DLD1 (cell line): ENCODE data around the gene PHLDA2.
"Not testable (repeated sequence)": the region's sequence is repeated elsewhere in the genome, so short reads cannot be mapped to it uniquely, and the experiment has no call there.

Experiments
- in situ Hi-C: cut with HindIII; loops from 2 replicates; pipeline ENCODE4 v1.10.0; 2017; ENCODE audit warnings: low sequenced_read_pairs

The PHLDA2 gene

DNA sequence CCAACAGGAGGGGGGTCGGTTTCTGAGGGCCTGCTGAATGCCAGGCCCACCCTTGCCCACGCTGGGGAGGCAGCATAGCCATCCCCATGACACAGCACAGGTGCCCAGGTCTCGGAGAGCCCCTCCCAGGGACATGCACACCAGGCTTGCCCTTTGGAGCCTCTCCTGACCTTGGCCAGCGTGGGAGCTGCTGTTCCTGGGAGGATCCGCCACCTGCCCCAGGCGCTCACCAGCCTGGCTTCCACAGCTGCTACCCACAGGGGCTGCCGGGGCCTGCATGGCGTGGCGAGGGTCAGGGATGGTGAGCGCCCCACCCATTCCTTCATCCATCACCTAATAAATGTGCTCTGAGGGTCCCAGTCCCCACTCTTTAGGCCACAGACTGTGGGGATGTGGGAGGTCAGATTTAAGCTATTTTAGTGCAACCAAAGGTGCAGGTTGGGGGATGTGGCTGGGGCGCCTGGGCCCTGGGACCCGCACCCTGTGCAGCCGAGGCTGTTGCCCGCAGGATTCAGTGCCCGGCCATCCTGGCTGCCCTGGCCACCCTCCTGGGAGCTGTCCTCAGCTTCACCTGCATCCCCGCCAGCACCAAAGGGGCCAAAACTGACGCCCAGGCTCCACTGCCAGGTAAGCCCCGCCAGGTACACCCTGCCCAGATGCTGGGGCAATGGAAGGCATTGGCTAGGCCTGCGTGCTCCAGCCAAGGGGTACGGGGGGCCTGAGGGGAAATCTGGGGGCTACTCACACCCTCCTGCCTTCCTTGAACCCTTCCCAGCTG, 12.9 kb downstream of the PHLDA2 start:
- in situ Hi-C loops: no loop called here

GRCh38 chr11:2915473-2915872, 13.7 kb downstream of the PHLDA2 start:
- in situ Hi-C loops: no loop called here

DNA sequence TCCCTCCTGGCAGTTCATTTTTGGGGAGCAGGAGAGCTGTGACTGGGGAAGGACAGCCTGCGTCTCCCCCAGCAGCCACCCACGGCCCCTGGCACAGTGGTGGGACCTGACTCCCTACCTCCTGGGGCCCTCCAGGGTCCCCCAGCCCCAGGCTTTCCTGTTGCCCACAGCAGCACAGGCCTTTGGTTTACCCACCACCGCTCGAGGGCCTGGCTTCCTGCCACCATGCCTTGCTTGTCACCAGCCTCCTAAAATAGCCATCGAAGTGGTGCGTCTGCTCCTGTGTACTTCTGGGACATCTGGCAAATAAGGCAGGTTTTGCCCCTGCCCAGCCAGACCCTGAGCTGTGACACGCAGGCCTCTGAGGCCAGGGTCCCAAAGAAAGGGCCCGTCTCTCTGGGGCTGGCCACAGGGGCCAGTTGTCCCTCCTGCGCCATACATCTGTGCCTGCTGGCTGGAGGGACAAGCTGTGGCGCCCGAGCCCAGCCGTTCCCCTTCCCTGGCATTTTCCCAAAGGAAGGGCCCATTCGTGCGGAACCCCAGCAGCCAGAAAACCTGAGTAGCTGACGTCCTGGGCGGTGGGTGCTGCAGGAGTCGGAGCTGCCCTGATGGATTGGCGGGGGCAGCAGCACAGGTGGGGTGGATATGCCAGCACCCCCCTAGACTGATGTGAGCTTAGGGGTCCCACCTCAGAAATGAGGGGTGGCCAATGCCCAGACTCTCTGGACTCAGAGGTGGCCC, 14.6 kb downstream of the PHLDA2 start:
- in situ Hi-C loops: no loop called here

DNA sequence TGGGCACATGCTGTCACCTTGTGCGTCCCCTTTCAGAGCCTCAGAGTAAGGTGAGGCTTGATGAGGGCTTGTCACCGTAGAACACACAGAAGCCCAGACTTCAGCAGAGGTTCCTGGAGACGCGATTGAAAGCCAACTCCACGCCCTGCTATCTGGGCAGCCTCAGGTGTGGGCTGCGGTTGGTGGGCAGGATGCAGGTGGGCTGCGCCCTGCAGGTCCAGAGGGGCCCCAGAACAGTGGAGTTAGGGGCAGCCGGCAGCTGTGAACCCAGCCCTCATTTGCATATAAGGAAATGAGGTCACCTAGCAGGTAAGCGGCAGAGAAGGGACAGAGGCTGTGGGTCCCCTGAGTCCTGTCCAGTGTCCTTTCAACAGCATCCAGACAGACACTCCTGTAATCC, 15.4 kb downstream of the PHLDA2 start:
- in situ Hi-C loops: no loop called here

GRCh38 chr11:2913019-2913431, 16.2 kb downstream of the PHLDA2 start:
- in situ Hi-C loops: no loop called here

DNA sequence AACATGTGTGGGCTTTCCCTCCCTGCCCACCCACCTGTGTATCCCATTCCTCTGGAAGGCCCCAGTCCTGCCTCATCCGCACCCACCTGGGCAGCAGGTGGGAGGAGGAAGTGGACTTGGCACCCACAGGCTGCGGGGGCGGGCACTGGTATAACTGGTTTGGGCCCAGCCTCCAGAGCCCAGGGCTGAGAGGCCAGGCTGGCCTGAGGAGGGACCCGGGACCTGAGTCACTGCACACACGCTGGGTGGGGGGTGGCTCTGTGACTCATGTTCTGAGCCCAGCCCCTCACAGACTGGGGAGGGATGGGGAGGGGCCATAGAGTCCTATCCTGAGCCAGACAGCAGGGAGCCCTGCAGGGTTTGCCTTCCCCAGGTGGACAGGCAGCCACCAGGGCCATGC, 16.7 kb downstream of the PHLDA2 start:
- in situ Hi-C loops: no loop called here

DNA sequence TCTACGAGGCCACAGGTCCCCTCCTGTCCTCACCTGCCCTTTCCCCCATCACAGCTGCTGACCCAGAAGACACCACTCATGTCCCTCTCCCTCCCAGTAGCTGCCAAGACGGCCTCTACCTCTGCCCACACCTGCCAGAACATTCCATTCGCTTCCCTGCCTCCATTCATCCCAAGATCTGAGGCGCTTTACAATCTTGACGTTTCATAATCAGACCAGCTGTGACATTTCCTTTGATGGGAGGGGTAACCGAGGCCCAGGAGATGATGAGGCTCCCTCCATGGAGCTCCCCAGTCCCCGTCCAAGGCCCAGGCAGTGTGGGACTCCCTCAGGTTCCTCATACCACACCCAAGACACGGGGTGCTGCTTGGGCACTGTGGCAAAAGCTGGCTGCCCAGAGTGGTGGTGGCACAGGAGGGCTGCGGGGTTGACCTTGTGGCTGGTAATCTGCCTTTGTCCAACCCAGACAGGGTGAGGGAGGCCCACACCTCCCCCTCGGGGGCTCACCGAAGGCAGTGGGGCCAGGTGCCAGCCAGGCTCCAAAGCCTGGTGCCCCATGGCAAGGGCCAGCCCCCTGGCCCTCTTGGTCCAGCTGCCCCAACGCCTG, 17.3 kb downstream of the PHLDA2 start:
- in situ Hi-C loops: no loop called here

- in situ Hi-C loops: no loop called here
These were observed 18.0 kb downstream of the PHLDA2 start for GRCh38 chr11:2911088-2911784.

DNA sequence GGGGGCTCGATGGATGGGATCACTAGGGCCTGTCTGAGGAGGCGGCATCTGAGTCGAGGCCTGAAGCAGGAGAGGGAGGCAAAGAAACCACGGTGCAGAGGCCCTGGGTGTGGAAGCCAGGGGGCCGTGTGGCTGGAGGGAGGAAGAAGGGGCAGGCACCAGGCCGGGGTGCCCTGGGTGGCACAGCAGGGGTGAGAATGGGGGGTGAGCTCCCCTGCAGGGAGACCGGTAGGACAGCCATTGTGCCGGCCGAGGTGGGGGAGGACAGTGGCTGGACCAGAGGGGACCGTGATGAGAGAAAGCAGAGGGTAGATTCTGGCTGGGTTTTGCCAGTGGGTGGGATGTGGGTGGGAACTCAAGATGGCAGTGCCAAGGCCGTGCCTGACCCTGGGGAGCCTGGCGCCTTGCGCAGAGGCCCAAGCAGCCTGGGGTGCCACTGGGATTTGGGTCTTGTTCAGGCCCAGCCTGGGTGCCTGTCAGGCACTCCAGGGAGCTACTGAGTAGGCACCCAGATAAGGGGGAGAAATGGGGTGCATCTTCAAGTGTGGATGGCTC, 18.7 kb downstream of the PHLDA2 start:
- in situ Hi-C loops: no loop called here

DNA sequence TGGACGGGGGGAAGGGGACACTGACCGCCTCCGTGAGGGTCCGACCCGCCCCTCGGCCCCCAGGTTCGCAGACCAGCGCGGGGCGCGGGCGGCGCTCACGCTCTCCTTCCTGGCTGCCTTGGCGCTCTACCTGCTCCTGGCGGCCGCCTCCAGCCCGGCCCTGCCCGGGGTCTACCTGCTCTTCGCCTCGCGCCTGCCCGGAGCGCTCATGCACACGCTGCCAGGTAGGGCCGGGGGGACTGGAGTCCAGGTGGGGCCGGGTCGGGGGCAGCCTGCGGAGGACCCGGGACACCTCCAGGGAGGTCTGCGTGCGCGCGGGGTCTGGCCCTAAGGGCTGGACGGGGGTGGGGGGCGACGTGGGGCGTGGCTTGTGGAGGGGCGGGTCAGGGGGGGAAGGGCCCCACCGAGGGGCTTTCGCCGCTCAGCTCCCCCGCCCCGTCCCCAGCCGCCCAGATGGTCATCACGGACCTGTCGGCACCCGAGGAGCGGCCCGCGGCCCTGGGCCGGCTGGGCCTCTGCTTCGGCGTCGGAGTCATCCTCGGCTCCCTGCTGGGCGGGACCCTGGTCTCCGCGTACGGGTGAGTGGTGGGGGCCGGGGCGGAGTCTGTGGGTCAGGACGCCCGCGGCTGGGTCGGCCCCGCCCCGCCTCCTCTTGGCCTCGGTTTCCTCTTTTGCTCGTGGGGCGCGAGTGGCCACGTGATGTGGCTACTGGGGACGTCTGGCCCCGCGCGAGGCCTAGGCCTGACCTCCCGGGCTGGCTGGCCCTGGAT, 19.9 kb downstream of the PHLDA2 start:
- in situ Hi-C loops: no loop called here

- in situ Hi-C loops: no loop called here
These were observed 21.1 kb downstream of the PHLDA2 start for GRCh38 chr11:2908130-2908529.

DNA sequence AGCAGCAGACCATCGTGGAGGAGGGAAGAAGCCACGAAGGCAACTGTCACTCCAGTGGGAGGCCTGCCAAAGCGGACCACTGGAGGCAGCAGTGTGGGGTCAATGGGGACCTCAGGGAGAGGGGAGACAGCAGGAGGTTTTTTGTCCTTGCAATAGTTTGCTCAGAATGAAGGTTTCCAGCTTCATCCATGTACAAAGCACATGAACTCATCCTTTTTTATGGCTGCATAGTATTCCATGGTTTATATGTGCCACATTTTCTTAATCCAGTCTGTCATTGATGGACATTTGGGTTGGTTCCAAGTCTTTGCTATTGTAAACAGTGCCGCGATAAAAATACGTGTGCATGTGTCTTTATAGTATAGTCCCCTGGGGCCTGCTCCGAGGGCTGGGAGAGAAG, 23.9 kb downstream of the PHLDA2 start:
- in situ Hi-C loops: not testable (repeated sequence)

DNA sequence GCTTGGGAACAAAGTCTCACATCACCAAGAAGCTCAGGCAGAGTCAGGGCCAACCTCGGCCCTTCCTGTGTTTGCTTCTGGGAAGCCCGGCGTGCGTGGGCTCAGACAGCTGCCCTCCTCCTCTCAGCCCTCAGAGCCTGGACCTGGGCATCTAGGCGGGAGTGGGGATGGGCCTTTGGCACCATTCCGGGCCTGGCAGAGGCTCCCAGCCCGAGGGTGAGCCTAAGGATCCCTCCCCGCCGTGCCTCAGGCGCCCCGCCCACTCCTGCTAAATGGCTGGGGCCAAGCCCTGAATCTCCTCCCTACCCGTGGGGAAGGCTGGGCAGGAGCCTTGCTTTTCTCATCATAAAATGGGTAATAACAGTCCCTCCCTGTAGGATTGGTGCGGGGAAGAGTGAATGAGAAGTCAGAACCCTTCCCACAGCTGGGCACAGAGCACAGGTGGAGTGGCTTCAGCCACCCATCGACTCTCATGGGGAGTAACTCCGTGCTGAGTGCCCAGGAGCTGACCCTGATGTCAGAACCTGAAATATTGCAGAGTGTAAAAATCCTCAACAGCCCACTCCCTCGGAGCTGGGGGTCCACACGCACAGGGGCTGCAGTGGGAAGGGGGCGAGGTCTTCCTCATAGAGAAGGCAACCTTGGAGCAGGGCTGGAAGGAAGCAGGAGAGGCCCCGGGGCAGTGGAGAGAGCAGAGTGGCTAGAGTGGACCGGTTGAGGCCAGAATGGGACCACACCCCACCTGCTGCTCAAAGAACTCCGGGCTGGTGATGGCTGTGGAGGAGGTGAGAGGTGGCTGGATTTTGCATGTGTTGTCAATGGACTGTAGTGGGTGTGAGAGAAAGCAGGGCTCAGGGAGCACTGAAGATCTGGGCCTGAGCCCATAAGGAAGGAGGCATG, 24.8 kb downstream of the PHLDA2 start:
- in situ Hi-C loops: no loop called here

DNA sequence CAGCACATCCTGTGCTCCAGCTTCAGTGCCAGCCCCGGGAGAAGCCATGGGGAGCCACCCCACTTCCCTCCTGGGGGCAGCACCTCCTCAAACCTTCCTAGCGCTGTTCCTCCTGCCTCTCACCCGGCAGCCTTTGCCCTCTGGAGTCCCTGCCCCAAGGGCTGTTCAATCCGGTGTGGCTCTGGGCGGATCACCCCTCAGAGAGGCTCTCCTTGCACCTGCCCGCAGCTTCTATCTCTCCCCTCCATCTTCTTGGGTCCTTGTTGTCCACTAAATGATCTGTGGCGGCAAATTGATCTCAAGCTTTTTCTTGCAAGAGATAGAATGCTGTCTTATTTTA, 25.6 kb downstream of the PHLDA2 start:
- in situ Hi-C loops: no loop called here

DNA sequence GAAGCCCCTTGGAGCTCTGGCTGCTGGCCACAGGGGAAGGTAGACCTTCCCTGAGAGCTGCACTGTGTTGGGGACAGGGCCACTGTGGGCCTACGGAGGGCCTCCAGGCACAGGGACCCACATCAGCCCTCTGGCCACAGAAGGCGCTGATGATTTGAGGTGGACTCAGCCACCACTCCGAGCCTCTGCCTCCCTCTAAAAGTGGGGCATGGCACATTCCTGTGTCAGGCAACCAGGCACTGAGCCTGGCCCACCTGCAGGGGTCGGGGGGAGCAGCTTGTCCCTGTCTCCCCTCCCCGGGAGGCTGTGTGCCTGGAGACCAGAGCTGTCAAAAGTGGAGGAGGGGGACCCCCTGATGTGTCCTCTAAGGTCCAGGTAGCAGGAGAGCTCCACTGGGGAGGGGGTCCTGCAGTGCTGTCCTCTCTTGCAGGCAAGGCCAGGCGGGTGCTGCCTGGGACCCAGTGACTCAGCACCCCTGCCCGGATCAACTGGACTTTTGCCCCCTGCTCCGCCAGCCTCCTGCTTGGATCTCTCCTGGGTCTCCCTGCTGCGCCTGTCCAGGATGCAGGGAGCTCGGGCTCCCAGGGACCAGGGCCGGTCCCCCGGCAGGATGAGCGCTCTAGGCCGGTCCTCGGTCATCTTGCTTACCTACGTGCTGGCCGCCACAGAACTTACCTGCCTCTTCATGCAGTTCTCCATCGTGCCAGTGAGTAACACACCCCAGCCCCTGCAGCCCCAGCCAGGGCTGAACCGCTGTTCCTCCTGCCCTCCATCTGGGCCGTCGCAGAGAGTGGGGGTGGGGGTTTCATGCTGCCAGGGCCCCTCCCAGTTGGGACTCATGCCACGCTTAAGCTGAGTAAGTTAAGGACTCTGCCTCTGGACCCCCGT, 26.2 kb downstream of the PHLDA2 start:
- in situ Hi-C loops: no loop called here

DNA sequence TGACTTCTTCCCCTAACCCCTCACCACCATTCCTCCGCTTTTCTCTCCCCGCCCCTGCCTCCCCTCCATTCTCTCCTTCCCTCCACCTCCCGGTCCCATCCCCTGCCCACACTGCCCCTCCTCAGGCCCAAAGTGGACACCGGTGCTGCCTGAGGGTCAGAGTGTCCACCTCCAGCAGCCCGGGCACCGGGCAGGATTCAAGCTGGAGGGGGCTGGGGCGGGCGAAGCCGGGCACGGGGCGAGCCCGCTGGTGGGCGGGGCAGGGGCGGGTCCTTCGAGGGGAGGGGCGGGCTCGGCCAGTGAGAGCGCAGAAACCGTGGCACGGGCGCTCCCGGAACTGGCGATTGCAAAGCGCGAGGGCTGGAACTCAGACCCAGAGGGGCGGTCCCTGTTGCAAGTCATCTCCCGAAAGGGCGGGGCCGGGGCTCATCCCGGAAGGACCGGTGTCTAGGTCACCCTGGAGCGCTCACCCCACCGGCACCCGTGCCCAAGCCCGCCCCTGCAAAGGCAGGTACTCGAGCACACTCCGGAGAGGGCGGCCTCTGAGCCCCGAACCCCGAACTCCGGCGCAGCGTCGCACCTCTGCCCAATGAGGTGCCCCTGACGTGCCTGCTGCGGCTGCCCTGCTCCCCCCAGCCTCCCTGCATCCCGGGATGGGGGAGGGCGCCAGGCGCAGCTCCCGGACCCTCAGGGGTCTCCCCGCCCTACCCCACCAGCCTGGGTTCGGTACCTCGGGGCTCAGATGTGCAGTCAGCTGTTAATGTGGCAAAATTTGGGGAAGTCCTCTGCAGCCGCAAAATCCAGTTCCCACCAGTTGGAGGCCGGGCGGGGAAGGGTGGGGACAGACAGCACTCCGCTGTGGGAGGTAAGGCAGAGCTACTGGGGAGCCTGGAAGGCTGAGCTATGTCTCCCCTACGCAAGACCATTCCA, 27.1 kb downstream of the PHLDA2 start:
- in situ Hi-C loops: no loop called here

- in situ Hi-C loops: no loop called here
These were observed 27.9 kb downstream of the PHLDA2 start for GRCh38 chr11:2901196-2901796.
